ENCODE measurements around the gene ANP32D.
"Not testable (repeated sequence)": the region's sequence is repeated elsewhere in the genome, so short reads cannot be mapped to it uniquely, and the experiment has no call there.

Gene ANP32D

GRCh38 chr12:48455116-48455515, 17.2 kb upstream of the ANP32D start:
- H3K36me3 ChIP-seq (ENCODE audit: control insufficient read depth in 1 of 2, insufficient read depth in 2 of 2, low read depth in 1 of 2, low read length in 2 of 2), result no peaks in the 10 kb centered on the region
- H3K27me3 ChIP-seq (ENCODE audit: control insufficient read depth in 1 of 2, insufficient read depth in 1 of 2, low read length in 2 of 2), result peaks cover 0 to 3% of the 10 kb centered on the region in 2 experiments
- H3K14ac ChIP-seq (ENCODE audit: low read length in 2 of 2), result no peak overlapping the region
- H2BK5ac ChIP-seq (ENCODE audit: low read depth, low read length, poor library complexity, severe bottlenecking), result no peak overlapping the region
- H2BK15ac ChIP-seq (ENCODE audit: low read depth, poor library complexity, severe bottlenecking), result no peak overlapping the region
- H3K9me3 ChIP-seq (ENCODE audit: control insufficient read depth, low read length), result no peaks in the 10 kb centered on the region
- H4K91ac ChIP-seq (ENCODE audit: low read length), result no peak overlapping the region
- H3K23ac ChIP-seq (ENCODE audit: low read length in 2 of 2), result no peak overlapping the region
- no peak overlapping the region for H3K4ac ChIP-seq (ENCODE audit: low read depth in 1 of 2, low read length in 2 of 2)
- H2AFZ ChIP-seq (ENCODE audit: low read depth, low read length), result no peak overlapping the region
- no peak overlapping the region for H3K4me2 ChIP-seq (ENCODE audit: low read length, poor library complexity, severe bottlenecking)
- no peak overlapping the region for H3K4me3 ChIP-seq (ENCODE audit: insufficient read depth in 1 of 2, low read depth in 1 of 2, low read length in 2 of 2)
- no peak overlapping the region for H2AK5ac ChIP-seq (ENCODE audit: low read length, severe bottlenecking)
- 78% methylated on average over 1 of the region's 2 CpGs for WGBS
- H2BK120ac ChIP-seq (ENCODE audit: low read depth, low read length), result no peak overlapping the region
- no peaks in the 10 kb centered on the region for H3K79me1 ChIP-seq (replicated peaks; ENCODE audit: low read length, poor library complexity, severe bottlenecking)
- no peak overlapping the region for H3K9ac ChIP-seq (ENCODE audit: low read length)
- no peak for DNase-seq
- H3K4me1 ChIP-seq (ENCODE audit: control insufficient read depth, insufficient read depth, low read depth, low read length), result no peaks in the 10 kb centered on the region
- no peak overlapping the region for H3K18ac ChIP-seq (ENCODE audit: low read depth in 1 of 2, low read length in 2 of 2)
- no peak overlapping the region for H2BK12ac ChIP-seq (ENCODE audit: low read length in 2 of 2)
- no peak overlapping the region for H3K27ac ChIP-seq (ENCODE audit: low read length, poor library complexity, severe bottlenecking)
- H4K8ac ChIP-seq (ENCODE audit: low read length), result no peak overlapping the region

GRCh38 chr12:48459259-48459658, 13.1 kb upstream of the ANP32D start:
- no peak overlapping the region for H3K23ac ChIP-seq (ENCODE audit: low read length in 2 of 2)
- H3K14ac ChIP-seq (ENCODE audit: low read length in 2 of 2), result no peak overlapping the region
- 84% methylated on average over 6 of the region's 6 CpGs for WGBS

GRCh38 chr12:48469027-48469426, 3.3 kb upstream of the ANP32D start:
- H4K91ac ChIP-seq (ENCODE audit: low read length); H3K4ac ChIP-seq (ENCODE audit: low read depth in 1 of 2, low read length in 2 of 2); H2AK5ac ChIP-seq (ENCODE audit: low read length, severe bottlenecking); H3K4me1 ChIP-seq (ENCODE audit: control insufficient read depth, insufficient read depth, low read depth, low read length); H3K4me3 ChIP-seq (ENCODE audit: insufficient read depth in 1 of 2, low read depth in 1 of 2, low read length in 2 of 2); H2BK5ac ChIP-seq (ENCODE audit: low read depth, low read length, poor library complexity, severe bottlenecking); H3K4me2 ChIP-seq (ENCODE audit: low read length, poor library complexity, severe bottlenecking); H3K36me3 ChIP-seq (ENCODE audit: control insufficient read depth in 1 of 2, insufficient read depth in 2 of 2, low read depth in 1 of 2, low read length in 2 of 2); H3K9ac ChIP-seq (ENCODE audit: low read length); H2BK15ac ChIP-seq (ENCODE audit: low read depth, poor library complexity, severe bottlenecking); H3K18ac ChIP-seq (ENCODE audit: low read depth in 1 of 2, low read length in 2 of 2); H3K23ac ChIP-seq (ENCODE audit: low read length in 2 of 2); H3K27ac ChIP-seq (ENCODE audit: low read length, poor library complexity, severe bottlenecking); H2BK120ac ChIP-seq (ENCODE audit: low read depth, low read length); H3K14ac ChIP-seq (ENCODE audit: low read length in 2 of 2); H2BK12ac ChIP-seq (ENCODE audit: low read length in 2 of 2); H3K79me1 ChIP-seq (replicated peaks; ENCODE audit: low read length, poor library complexity, severe bottlenecking); DNase-seq; H2AFZ ChIP-seq (ENCODE audit: low read depth, low read length); H3K27me3 ChIP-seq (ENCODE audit: control insufficient read depth in 1 of 2, insufficient read depth in 1 of 2, low read length in 2 of 2); H4K8ac ChIP-seq (ENCODE audit: low read length): not testable (repeated sequence)
- WGBS, result 66% methylated on average over 9 of the region's 9 CpGs
- peaks cover 27% of the 10 kb centered on the region for H3K9me3 ChIP-seq (ENCODE audit: control insufficient read depth, low read length)

More at GRCh38 chr12:48459259-48459658, 13.1 kb upstream of the ANP32D start:
- H2AFZ ChIP-seq (ENCODE audit: low read depth, low read length), result no peak overlapping the region
- H2BK12ac ChIP-seq (ENCODE audit: low read length in 2 of 2), result no peak overlapping the region
- no peaks in the 10 kb centered on the region for H3K79me1 ChIP-seq (replicated peaks; ENCODE audit: low read length, poor library complexity, severe bottlenecking)
- no peak overlapping the region for H3K4ac ChIP-seq (ENCODE audit: low read depth in 1 of 2, low read length in 2 of 2)
- no peak overlapping the region for H2AK5ac ChIP-seq (ENCODE audit: low read length, severe bottlenecking)
- no peak overlapping the region for H3K18ac ChIP-seq (ENCODE audit: low read depth in 1 of 2, low read length in 2 of 2)
- no peak overlapping the region for H4K91ac ChIP-seq (ENCODE audit: low read length)
- no peak overlapping the region for H4K8ac ChIP-seq (ENCODE audit: low read length)
- H3K27me3 ChIP-seq (ENCODE audit: control insufficient read depth in 1 of 2, insufficient read depth in 1 of 2, low read length in 2 of 2), result peaks cover 0 to 3% of the 10 kb centered on the region in 2 experiments
- DNase-seq, result no peak
- no peak overlapping the region for H3K27ac ChIP-seq (ENCODE audit: low read length, poor library complexity, severe bottlenecking)
- no peaks in the 10 kb centered on the region for H3K9me3 ChIP-seq (ENCODE audit: control insufficient read depth, low read length)
- H3K4me2 ChIP-seq (ENCODE audit: low read length, poor library complexity, severe bottlenecking), result no peak overlapping the region
- H3K36me3 ChIP-seq (ENCODE audit: control insufficient read depth in 1 of 2, insufficient read depth in 2 of 2, low read depth in 1 of 2, low read length in 2 of 2), result no peaks in the 10 kb centered on the region
- H2BK15ac ChIP-seq (ENCODE audit: low read depth, poor library complexity, severe bottlenecking), result no peak overlapping the region
- no peak overlapping the region for H3K9ac ChIP-seq (ENCODE audit: low read length)
- H3K4me3 ChIP-seq (ENCODE audit: insufficient read depth in 1 of 2, low read depth in 1 of 2, low read length in 2 of 2), result no peak overlapping the region
- H3K4me1 ChIP-seq (ENCODE audit: control insufficient read depth, insufficient read depth, low read depth, low read length), result no peaks in the 10 kb centered on the region
- H2BK120ac ChIP-seq (ENCODE audit: low read depth, low read length), result no peak overlapping the region
- no peak overlapping the region for H2BK5ac ChIP-seq (ENCODE audit: low read depth, low read length, poor library complexity, severe bottlenecking)

GRCh38 chr12:48473061-48473460, 702 bp downstream of the ANP32D start:
- no peaks in the 10 kb centered on the region for H3K36me3 ChIP-seq (ENCODE audit: control insufficient read depth in 1 of 2, insufficient read depth in 2 of 2, low read depth in 1 of 2, low read length in 2 of 2)
- no peaks in the 10 kb centered on the region for H3K79me1 ChIP-seq (replicated peaks; ENCODE audit: low read length, poor library complexity, severe bottlenecking)
- H3K27ac ChIP-seq (ENCODE audit: low read length, poor library complexity, severe bottlenecking), result no peak overlapping the region
- H2BK5ac ChIP-seq (ENCODE audit: low read depth, low read length, poor library complexity, severe bottlenecking), result no peak overlapping the region
- H3K4me2 ChIP-seq (ENCODE audit: low read length, poor library complexity, severe bottlenecking), result no peak overlapping the region
- no peak overlapping the region for H4K91ac ChIP-seq (ENCODE audit: low read length)
- H3K4ac ChIP-seq (ENCODE audit: low read depth in 1 of 2, low read length in 2 of 2), result no peak overlapping the region
- whole genome bisulfite sequencing, result 78% methylated on average over 7 of the region's 9 CpGs
- no peak overlapping the region for H3K9ac ChIP-seq (ENCODE audit: low read length)
- H2BK15ac ChIP-seq (ENCODE audit: low read depth, poor library complexity, severe bottlenecking), result no peak overlapping the region
- no peak overlapping the region for H2AK5ac ChIP-seq (ENCODE audit: low read length, severe bottlenecking)
- no peak overlapping the region for H3K23ac ChIP-seq (ENCODE audit: low read length in 2 of 2)
- H3K4me1 ChIP-seq (ENCODE audit: control insufficient read depth, insufficient read depth, low read depth, low read length), result no peaks in the 10 kb centered on the region
- no peaks in the 10 kb centered on the region for H3K27me3 ChIP-seq (ENCODE audit: control insufficient read depth in 1 of 2, insufficient read depth in 1 of 2, low read length in 2 of 2)
- no peak for DNase-seq
- no peak overlapping the region for H2BK120ac ChIP-seq (ENCODE audit: low read depth, low read length)
- no peak overlapping the region for H3K4me3 ChIP-seq (ENCODE audit: insufficient read depth in 1 of 2, low read depth in 1 of 2, low read length in 2 of 2)
- H3K14ac ChIP-seq (ENCODE audit: low read length in 2 of 2), result no peak overlapping the region
- H3K18ac ChIP-seq (ENCODE audit: low read depth in 1 of 2, low read length in 2 of 2), result no peak overlapping the region
- H4K8ac ChIP-seq (ENCODE audit: low read length), result no peak overlapping the region
- peaks cover 27% of the 10 kb centered on the region for H3K9me3 ChIP-seq (ENCODE audit: control insufficient read depth, low read length)
- H2AFZ ChIP-seq (ENCODE audit: low read depth, low read length), result no peak overlapping the region
- H2BK12ac ChIP-seq (ENCODE audit: low read length in 2 of 2), result no peak overlapping the region
